GOT3 (cell line): ENCODE measurements around the gene SOAT1.

ENCODE experiments used
- DNase-seq: peaks from one replicate; lab custom pipeline; 2025; ENCODE audit warnings: mixed read lengths; lab: John Stamatoyannopoulos, UW

The SOAT1 gene

GRCh38 chr1:179305450-179305849, 11.9 kb downstream of the SOAT1 start:
- no peak for DNase-seq

GRCh38 chr1:179310291-179310690, 16.7 kb downstream of the SOAT1 start:
- DNase-seq, result no peak

GRCh38 chr1:179310721-179311120, 17.1 kb downstream of the SOAT1 start:
- no peak for DNase-seq

- no peak for DNase-seq
Observed at GRCh38 chr1:179311149-179311700, 17.6 kb downstream of the SOAT1 start.

- no peak for DNase-seq
Observed at GRCh38 chr1:179313004-179313403, 19.4 kb downstream of the SOAT1 start.

GRCh38 chr1:179314928-179315327, 21.3 kb downstream of the SOAT1 start:
- no peak for DNase-seq

GRCh38 chr1:179318491-179318890, 24.9 kb downstream of the SOAT1 start:
- DNase-seq, result no peak

- no peak for DNase-seq
Observed at GRCh38 chr1:179321533-179322216, 28.1 kb downstream of the SOAT1 start.

- DNase-seq, result no peak
Observed at GRCh38 chr1:179322557-179322956, 29.0 kb downstream of the SOAT1 start.

GRCh38 chr1:179323436-179323835, 29.8 kb downstream of the SOAT1 start:
- DNase-seq, result no peak

- DNase-seq, result no peak
Observed at GRCh38 chr1:179325836-179326235, 32.2 kb downstream of the SOAT1 start.

- no peak for DNase-seq
Observed at GRCh38 chr1:179326746-179327145, 33.1 kb downstream of the SOAT1 start.

GRCh38 chr1:179327196-179327595, 33.6 kb downstream of the SOAT1 start:
- no peak for DNase-seq

- DNase-seq, result no peak
Observed at GRCh38 chr1:179327679-179328078, 34.1 kb downstream of the SOAT1 start.

GRCh38 chr1:179329862-179330261, 36.3 kb downstream of the SOAT1 start:
- no peak for DNase-seq

GRCh38 chr1:179334440-179334839, 40.8 kb downstream of the SOAT1 start:
- DNase-seq, result no peak

- DNase-seq, result no peak
Observed at GRCh38 chr1:179337288-179337687, 43.7 kb downstream of the SOAT1 start.

- DNase-seq, result no peak
Observed at GRCh38 chr1:179337942-179338560, 44.5 kb downstream of the SOAT1 start.

- DNase-seq, result no peak
Observed at GRCh38 chr1:179340918-179341317, 47.3 kb downstream of the SOAT1 start.

GRCh38 chr1:179341943-179342547, 48.4 kb downstream of the SOAT1 start:
- no peak for DNase-seq

GRCh38 chr1:179342740-179343404, 49.3 kb downstream of the SOAT1 start:
- DNase-seq, result no peak

GRCh38 chr1:179351281-179351680, 57.7 kb downstream of the SOAT1 start:
- DNase-seq, result no peak

GRCh38 chr1:179352236-179352635, 58.6 kb downstream of the SOAT1 start:
- DNase-seq, result no peak
